Activated gamma-delta T cell treated with anti-CD3 and anti-CD28 coated beads, Interleukin-2, amount 50 U/mL, for 16 hours (primary cell): ENCODE results near the gene EYA2.
"Not testable (repeated sequence)": the region's sequence is repeated elsewhere in the genome, so short reads cannot be mapped to it uniquely, and the experiment has no call there.

Experiments
- DNase-seq: peaks from one replicate; pipeline ENCODE4 v3.0.0-alpha.2; 2020; ENCODE audit warnings: low read depth

EYA2 gene

DNA sequence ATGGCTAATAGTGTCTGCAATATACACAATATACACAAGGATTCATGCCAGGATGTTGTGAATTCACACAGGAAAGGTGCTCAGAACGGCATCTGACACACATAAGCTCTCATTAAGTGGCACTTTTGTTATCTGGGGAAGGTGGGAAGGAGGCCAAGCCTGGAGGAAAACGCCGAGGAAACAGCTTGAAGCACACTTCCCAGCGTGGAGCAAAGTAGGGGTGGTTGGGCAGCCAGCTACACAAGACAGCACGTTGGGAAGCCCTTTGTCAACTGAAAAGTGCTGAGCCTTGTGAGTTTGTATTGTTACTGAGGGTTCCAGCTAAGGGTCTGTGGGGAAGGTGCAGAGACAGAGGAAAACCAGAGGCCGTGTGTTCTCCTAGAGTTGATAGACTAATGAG, 280.9 kb downstream of the EYA2 start:
- DNase-seq, result no peak

DNA sequence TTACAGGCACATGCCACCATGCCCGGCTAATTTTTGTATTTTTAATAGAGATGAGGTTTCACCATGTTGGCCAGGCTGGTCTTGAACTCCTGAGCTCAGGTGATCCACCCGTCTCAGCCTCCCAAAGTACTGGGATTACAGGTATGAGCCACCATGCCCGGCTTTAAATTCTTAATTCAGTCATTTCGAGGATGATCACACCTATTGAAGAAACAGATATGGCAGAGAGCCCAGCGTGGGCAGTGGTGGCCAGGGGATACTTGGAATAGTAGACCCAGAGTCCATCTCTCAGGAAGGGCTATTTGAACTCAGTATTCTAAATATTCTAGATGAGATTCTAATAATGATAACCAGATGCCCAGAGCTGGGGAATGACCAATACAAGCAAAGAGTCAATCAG, 281.6 kb downstream of the EYA2 start:
- DNase-seq, result not testable (repeated sequence)

GRCh38 chr20:47178277-47178676, 283.6 kb downstream of the EYA2 start:
- no peak for DNase-seq

DNA sequence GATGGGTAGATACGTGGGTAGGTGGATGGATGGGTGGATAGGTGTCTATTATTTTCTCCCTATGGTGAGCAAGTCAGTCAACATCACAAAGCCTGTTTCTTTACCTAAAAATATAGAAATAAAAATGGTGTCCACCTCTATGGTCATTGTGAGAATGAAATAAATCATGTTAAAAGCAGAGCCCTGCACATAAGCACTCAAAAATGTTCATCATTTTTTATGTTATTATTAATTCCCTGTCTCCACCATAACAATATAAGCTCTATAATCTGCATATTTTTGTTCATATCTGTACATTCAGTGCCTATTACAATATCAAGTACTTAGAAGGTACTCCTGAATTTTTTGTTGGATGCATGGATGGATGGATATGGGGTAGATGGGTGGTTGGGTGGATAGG, 284.2 kb downstream of the EYA2 start:
- no peak for DNase-seq

- no peak for DNase-seq
Measured at GRCh38 chr20:47179267-47179666, 284.6 kb downstream of the EYA2 start.

GRCh38 chr20:47181056-47181862, 286.6 kb downstream of the EYA2 start:
- DNase-seq, result no peak

GRCh38 chr20:47183367-47183766, 288.7 kb downstream of the EYA2 start:
- DNase-seq, result no peak

GRCh38 chr20:47187450-47188195, 293.0 kb downstream of the EYA2 start:
- no peak for DNase-seq

- DNase-seq, result no peak
Measured at GRCh38 chr20:47188540-47188939, 293.9 kb downstream of the EYA2 start.

DNA sequence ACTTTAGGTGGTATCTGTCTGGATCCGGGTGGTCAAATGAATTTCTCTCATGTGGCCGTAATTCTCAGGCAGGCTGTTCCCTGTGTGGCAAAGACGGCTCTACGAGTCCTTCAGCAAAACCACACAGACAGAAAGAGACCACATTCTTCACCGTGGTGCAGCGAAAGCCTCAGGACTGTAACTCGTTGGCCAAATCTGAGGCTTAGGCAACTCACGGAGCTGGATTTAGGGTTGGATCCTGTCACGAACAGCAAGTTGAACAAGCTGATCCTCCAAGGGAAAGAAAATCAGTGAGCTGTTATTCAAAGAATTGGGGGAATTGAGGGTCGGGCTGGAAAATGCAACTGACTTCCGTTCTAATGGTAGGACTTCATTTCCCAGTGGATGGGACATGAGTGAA, 294.4 kb downstream of the EYA2 start:
- no peak for DNase-seq

DNA sequence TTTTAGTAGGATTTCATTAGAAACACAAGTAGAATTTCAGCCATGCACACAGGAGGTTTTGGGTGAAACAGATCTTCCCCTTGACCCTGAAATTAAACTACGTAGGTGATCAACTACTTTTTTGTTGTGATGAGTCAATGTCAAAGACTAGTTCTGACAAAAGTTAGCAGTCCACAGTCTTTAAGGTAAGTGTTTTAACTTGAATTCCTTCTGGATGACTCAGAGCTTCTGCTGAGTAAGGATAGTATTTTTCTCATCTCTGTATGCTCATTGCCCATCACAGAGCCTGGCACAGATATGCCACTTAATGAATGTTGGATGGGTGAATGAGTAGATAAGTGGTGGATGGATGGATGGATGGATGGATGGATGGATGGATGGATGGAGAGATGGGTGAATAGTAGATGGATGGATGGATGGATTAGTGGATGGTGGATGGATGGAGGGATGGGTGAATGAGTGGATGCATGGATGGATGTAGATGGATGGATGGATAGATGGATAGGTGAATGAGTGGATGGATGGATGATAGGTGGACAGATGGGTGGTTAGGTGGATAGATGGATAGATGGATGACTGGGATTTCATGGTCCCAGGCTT, 296.5 kb downstream of the EYA2 start:
- no peak for DNase-seq

DNA sequence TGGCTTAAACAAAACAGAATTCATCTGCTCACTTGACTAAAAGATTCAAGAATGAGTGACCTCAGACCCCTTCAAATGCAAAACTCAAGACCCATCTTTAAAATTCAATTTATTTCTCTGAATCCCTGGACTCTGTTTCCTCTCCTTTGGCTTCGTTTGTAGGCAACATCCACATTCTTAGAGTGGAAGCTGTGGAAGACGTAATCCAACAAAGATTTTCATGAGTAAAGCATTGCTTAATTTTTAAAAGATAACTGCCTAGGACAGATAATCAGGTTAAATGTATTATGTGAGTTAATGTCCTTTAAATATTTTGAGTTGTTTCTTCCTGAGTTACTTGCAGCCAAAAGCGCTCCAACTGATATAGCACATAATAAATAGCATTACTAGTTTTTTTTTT, 297.3 kb downstream of the EYA2 start:
- DNase-seq, result no peak

DNA sequence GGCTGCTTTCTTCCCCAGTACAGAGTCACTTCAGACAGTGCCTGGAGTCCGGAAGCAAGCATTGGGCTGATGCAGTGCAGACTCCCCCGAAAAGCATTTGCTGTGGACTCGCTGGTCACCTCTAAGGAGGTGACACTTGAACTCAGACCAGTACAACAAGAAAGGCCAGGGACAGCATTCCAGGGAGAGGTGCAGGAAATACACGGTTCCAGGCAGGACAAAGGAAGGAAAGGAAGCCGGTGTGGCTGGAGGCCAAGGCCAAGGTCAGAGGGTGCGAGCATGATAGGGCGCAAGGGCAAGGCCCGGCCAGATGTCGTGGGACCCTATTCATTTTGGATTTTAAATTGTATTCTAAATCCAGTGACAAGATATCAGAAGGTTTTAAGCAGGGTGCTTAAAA, 300.9 kb downstream of the EYA2 start:
- no peak for DNase-seq

DNA sequence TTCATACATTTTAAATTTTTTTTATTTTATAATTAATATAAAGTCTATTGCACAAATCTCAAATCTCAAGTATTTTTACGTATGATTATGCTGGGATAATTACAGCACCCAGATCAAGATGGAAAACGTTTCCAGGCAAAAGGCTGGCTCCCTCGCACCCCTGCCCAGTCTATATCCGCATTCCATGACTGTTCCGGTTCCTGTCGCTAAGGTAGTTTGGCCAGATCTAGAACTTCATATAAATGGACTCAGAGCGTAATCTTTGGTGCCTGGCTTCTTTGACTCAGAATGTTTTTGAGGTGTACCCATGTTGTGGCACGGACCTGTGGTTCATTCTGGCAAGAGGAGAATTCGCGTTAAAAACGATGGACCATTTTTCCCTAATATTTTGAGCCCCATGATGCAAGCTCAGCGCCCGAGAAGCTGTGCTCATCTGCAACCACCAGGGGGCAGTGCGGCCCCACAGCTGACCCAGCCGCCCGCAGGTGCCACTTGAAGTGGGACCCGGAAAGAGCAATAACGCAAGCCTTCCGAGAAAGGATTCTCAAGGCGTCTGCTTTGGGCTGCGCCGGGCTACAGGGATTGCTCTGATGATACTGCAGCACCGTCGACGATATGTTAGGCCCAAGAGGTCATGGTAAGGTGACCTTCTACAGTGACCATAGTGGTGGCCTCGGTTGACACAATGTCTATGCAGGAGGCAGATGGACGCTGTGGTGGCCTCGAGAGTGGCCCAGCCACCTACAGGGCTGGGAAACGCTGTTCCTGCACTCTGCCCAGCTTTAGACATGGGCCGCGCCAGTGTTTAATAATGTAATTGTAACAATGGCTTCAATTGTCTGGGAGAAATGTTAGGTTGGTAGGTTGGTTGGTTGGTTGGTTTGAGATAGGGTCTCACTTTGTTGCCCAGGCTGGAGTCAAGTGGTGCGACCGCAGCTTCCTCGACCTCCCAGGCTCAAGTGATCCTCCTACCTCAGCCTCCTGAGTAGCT, 301.7 kb downstream of the EYA2 start:
- peak; percentile 36 for DNase-seq

- DNase-seq, result no peak
Measured at GRCh38 chr20:47198254-47198671, 303.6 kb downstream of the EYA2 start.

- no peak for DNase-seq
Measured at GRCh38 chr20:47198996-47199552, 304.4 kb downstream of the EYA2 start.

- DNase-seq, result no peak
Measured at GRCh38 chr20:47201074-47201730, 306.6 kb downstream of the EYA2 start.

GRCh38 chr20:47202733-47203667, 308.4 kb downstream of the EYA2 start:
- DNase-seq, result no peak

GRCh38 chr20:47204008-47204849, 309.6 kb downstream of the EYA2 start:
- DNase-seq, result no peak
